Skin of body (tissue), 2 donors: ENCODE results near the gene SNX32. TPM values are rescaled to one million over a fixed set of nuclear protein-coding genes. Genes with fewer than 3 reads are reported as not detected.
A peak's percentile ranks its signal among the peaks of the same experiment; 100 is the strongest.

Source experiments
- DNase-seq: peaks from one replicate; lab custom pipeline; 2025; lab: John Stamatoyannopoulos, UW
- total RNA-seq: library from RNA; depleted of rRNA; stranded (reverse); fragments of >200 nt; gene quantifications from one replicate; pipeline ENCODE4 v1.2.3, GENCODE V29; 2014

SNX32 gene
- total RNA-seq, 1 donor from 2014 or later = 1.4 TPM

GRCh38 chr11:65854852-65855837 lies 21.4 kb downstream of the SNX32 start:
- no peak for DNase-seq

GRCh38 chr11:65855927-65856363 lies 22.2 kb downstream of the SNX32 start:
- DNase-seq = no peak

- DNase-seq = peak; percentile 60
Observed at GRCh38 chr11:65856689-65857499, 23.1 kb downstream of the SNX32 start.

- DNase-seq = no peak
Observed at GRCh38 chr11:65857500-65857852, 23.7 kb downstream of the SNX32 start.

GRCh38 chr11:65857853-65858680 lies 24.3 kb downstream of the SNX32 start, which contains the start of gene CFL1:
Gene CFL1 (minus strand): TSS chr11:65858180. CDS start chr11:65858099, 81 bp downstream.
- peak; percentile 97 for DNase-seq

GRCh38 chr11:65858681-65859087 lies 24.9 kb downstream of the SNX32 start:
- no peak for DNase-seq

GRCh38 chr11:65859095-65859811 lies 25.5 kb downstream of the SNX32 start:
- peak; percentile 95 for DNase-seq

GRCh38 chr11:65859812-65860277 lies 26.1 kb downstream of the SNX32 start:
- no peak for DNase-seq

GRCh38 chr11:65860278-65861164 lies 26.8 kb downstream of the SNX32 start, which contains the start of gene MUS81:
Gene MUS81 (plus strand): TSS chr11:65860433. CDS start chr11:65860754, 321 bp downstream.
- peak; percentile 94 for DNase-seq

GRCh38 chr11:65861165-65861505 lies 27.4 kb downstream of the SNX32 start:
- DNase-seq = no peak

GRCh38 chr11:65861533-65862183 lies 27.9 kb downstream of the SNX32 start:
- no peak for DNase-seq

GRCh38 chr11:65862191-65862735 lies 28.5 kb downstream of the SNX32 start:
- DNase-seq = no peak

GRCh38 chr11:65862941-65863888 lies 29.5 kb downstream of the SNX32 start:
- DNase-seq = no peak

GRCh38 chr11:65863889-65864705 lies 30.3 kb downstream of the SNX32 start:
- DNase-seq = no peak

- no peak for DNase-seq
Observed at GRCh38 chr11:65864706-65865471, 31.1 kb downstream of the SNX32 start.
